OCI-LY1 (cell line): Measurements from ENCODE around the gene TRIM62.

ENCODE experiments used
- H2AFZ ChIP-seq: fragments of 200-600 bp; sonication (generic), shearing (Covaris generic); 2 replicates; pipeline ENCODE4 v1.6.0; 2014; ENCODE audit warnings: antibody characterized with exemption, mild to moderate bottlenecking, low read length
- H3F3A ChIP-seq: fragments of 200-600 bp; sonication (generic), shearing (Covaris generic); 2 replicates; pipeline ENCODE4 v1.6.0; 2014; ENCODE audit warnings: mild to moderate bottlenecking, antibody characterized with exemption, low read length, moderate library complexity; ENCODE audit not compliant: insufficient read depth
- H3K27ac ChIP-seq: fragments of 200-600 bp; sonication (generic); 2 replicates; pipeline ENCODE4 v1.5.1; 2014; ENCODE audit warnings: low read length, mixed run types, mild to moderate bottlenecking, low read depth; ENCODE audit not compliant: poor library complexity, severe bottlenecking
- H3K27me3 ChIP-seq: fragments of 200-600 bp; sonication (generic); 2 replicates; pipeline ENCODE4 v1.6.0; 2014; ENCODE audit warnings: antibody characterized with exemption, mild to moderate bottlenecking, low read length, moderate library complexity; ENCODE audit not compliant: insufficient read depth
- H3K36me3 ChIP-seq: fragments of 200-600 bp; sonication (generic); 2 replicates; pipeline ENCODE4 v1.6.1; 2014; ENCODE audit warnings: mild to moderate bottlenecking, antibody characterized with exemption, low read length, moderate library complexity, mixed read lengths; ENCODE audit not compliant: insufficient read depth
- H3K4me1 ChIP-seq: fragments of 200-600 bp; sonication (generic); 2 replicates; pipeline ENCODE4 v1.5.1; 2014; ENCODE audit warnings: mild to moderate bottlenecking, low read length, moderate library complexity; ENCODE audit not compliant: insufficient read depth, severe bottlenecking
- H3K4me2 ChIP-seq: fragments of 200-600 bp; sonication (generic), shearing (Covaris generic); 2 replicates; pipeline ENCODE4 v1.6.1; 2014; ENCODE audit warnings: low read length
- H3K4me3 ChIP-seq: fragments of 200-600 bp; sonication (generic); 2 replicates; pipeline ENCODE4 v1.5.1; 2014; ENCODE audit warnings: low read length, low read depth, mild to moderate bottlenecking, mixed read lengths; ENCODE audit not compliant: poor library complexity, severe bottlenecking
- H3K79me2 ChIP-seq: fragments of 200-600 bp; shearing (Covaris generic); 2 replicates; pipeline ENCODE4 v1.6.1; 2016; ENCODE audit warnings: mixed run types, low read length, mixed read lengths; ENCODE audit not compliant: insufficient read depth
- H3K9ac ChIP-seq: fragments of 200-600 bp; sonication (generic), shearing (Covaris generic); 2 replicates; pipeline ENCODE4 v1.6.1; 2014; ENCODE audit warnings: mild to moderate bottlenecking, low read length, mixed read lengths
- H3K9me2 ChIP-seq: fragments of 200-600 bp; sonication (generic), shearing (Covaris generic); 2 replicates; pipeline ENCODE4 v1.6.1; 2014; ENCODE audit warnings: low read depth, mild to moderate bottlenecking, low read length, mixed read lengths
- H3K9me3 ChIP-seq: fragments of 200-600 bp; shearing (Covaris generic); 2 replicates; pipeline ENCODE4 v1.6.1; 2014; ENCODE audit warnings: low read length, mixed read lengths
- H4K20me1 ChIP-seq: fragments of 200-600 bp; sonication (generic), shearing (Covaris generic); 2 replicates; pipeline ENCODE4 v1.6.0; 2016; ENCODE audit warnings: mild to moderate bottlenecking, low read length; ENCODE audit not compliant: insufficient read depth
- CTCF ChIP-seq: fragments of 200-600 bp; sonication (generic), shearing (Covaris generic); IDR thresholded peaks from 2 replicates; pipeline ENCODE4 v1.5.1; 2017; ENCODE audit warnings: mild to moderate bottlenecking, antibody characterized with exemption, low read length, moderate library complexity, mixed read lengths
- EZH2 ChIP-seq: fragments of 200-600 bp; sonication (generic), shearing (Covaris generic); IDR thresholded peaks from 2 replicates; pipeline ENCODE4 v1.8.0; 2017; ENCODE audit warnings: borderline replicate concordance, mixed run types, mild to moderate bottlenecking, antibody characterized with exemption, low read length, moderate library complexity, mixed read lengths

The TRIM62 gene

GRCh38 chr1:33098371-33098770 is 83.5 kb downstream of the TRIM62 start:
- H3K9ac ChIP-seq = no peak overlapping the region
- H3K4me2 ChIP-seq = no peak overlapping the region
- H3K4me3 ChIP-seq = no peak overlapping the region
- H3K36me3 ChIP-seq = no peaks in the 10 kb centered on the region
- H3K9me3 ChIP-seq = no peaks in the 10 kb centered on the region
- H3K27me3 ChIP-seq = peaks cover 2% of the 10 kb centered on the region; the same call in 1 of the 2 replicates
- H3K79me2 ChIP-seq = no peaks in the 10 kb centered on the region
- no peak overlapping the region for H3K27ac ChIP-seq
- no peaks in the 10 kb centered on the region for H3K9me2 ChIP-seq
- H4K20me1 ChIP-seq = no peaks in the 10 kb centered on the region
- H3F3A ChIP-seq = no peaks in the 10 kb centered on the region
- H3K4me1 ChIP-seq = no peaks in the 10 kb centered on the region
- TF ChIP-seq CTCF = no peak
- no peak overlapping the region for H2AFZ ChIP-seq

GRCh38 chr1:33097762-33098161 is 84.1 kb downstream of the TRIM62 start:
- H3K4me2 ChIP-seq = no peak overlapping the region
- no peaks in the 10 kb centered on the region for H3K4me1 ChIP-seq
- H3F3A ChIP-seq = no peaks in the 10 kb centered on the region
- no peak for TF ChIP-seq CTCF
- TF ChIP-seq EZH2 = no peak
- H2AFZ ChIP-seq = no peak overlapping the region
- H3K79me2 ChIP-seq = no peaks in the 10 kb centered on the region
- H3K4me3 ChIP-seq = no peak overlapping the region
- H3K36me3 ChIP-seq = no peaks in the 10 kb centered on the region
- H3K9ac ChIP-seq = no peak overlapping the region
- no peaks in the 10 kb centered on the region for H4K20me1 ChIP-seq
- H3K27me3 ChIP-seq = no peaks in the 10 kb centered on the region
- H3K27ac ChIP-seq = no peak overlapping the region
- H3K9me2 ChIP-seq = no peaks in the 10 kb centered on the region
- no peaks in the 10 kb centered on the region for H3K9me3 ChIP-seq

- no peak for TF ChIP-seq EZH2
- TF ChIP-seq CTCF = no peak
- H3K36me3 ChIP-seq = no peaks in the 10 kb centered on the region
- H3K4me2 ChIP-seq = no peak overlapping the region
These were observed 84.7 kb downstream of the TRIM62 start for GRCh38 chr1:33097137-33097611.

More at GRCh38 chr1:33097137-33097611, 84.7 kb downstream of the TRIM62 start:
- H3F3A ChIP-seq = no peaks in the 10 kb centered on the region
- H3K9me3 ChIP-seq = no peaks in the 10 kb centered on the region
- H3K4me1 ChIP-seq = no peaks in the 10 kb centered on the region
- no peak overlapping the region for H3K27ac ChIP-seq
- H4K20me1 ChIP-seq = no peaks in the 10 kb centered on the region
- H3K9ac ChIP-seq = no peak overlapping the region
- H3K9me2 ChIP-seq = no peaks in the 10 kb centered on the region
- H3K4me3 ChIP-seq = no peak overlapping the region
- no peaks in the 10 kb centered on the region for H3K27me3 ChIP-seq
- no peak overlapping the region for H2AFZ ChIP-seq
- H3K79me2 ChIP-seq = no peaks in the 10 kb centered on the region
